GM12872 (cell line): ENCODE data around the gene ADAM22.

Experiments
- TF ChIP-seq, protein P1 (sequence below): IDR thresholded peaks from 3 replicates; pipeline ENCODE4 v1.5.1; 2011; ENCODE audit warnings: low read depth, mild to moderate bottlenecking, low read length, moderate library complexity; ENCODE audit not compliant: insufficient read depth

Gene ADAM22

DNA sequence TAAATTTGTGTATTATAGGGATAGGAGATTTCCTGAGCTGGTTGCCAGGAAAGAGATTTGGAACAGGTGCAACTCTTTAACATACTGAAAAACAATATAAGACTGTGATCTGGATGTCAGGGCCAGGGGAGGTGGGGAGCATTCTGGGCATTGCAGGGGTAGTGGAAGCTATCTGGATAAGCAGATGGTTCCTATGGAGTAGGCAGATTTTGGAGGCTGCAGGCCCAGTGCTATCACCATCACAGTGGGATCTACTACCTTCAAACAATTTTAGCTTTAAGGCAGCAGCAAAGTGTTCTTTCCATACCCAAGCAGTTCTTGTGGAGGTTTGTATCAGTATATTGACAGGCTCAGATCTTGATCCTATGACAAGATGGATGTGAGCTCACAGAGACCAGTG lies 71.1 kb downstream of the ADAM22 start:
- TF ChIP-seq, protein P1, sequence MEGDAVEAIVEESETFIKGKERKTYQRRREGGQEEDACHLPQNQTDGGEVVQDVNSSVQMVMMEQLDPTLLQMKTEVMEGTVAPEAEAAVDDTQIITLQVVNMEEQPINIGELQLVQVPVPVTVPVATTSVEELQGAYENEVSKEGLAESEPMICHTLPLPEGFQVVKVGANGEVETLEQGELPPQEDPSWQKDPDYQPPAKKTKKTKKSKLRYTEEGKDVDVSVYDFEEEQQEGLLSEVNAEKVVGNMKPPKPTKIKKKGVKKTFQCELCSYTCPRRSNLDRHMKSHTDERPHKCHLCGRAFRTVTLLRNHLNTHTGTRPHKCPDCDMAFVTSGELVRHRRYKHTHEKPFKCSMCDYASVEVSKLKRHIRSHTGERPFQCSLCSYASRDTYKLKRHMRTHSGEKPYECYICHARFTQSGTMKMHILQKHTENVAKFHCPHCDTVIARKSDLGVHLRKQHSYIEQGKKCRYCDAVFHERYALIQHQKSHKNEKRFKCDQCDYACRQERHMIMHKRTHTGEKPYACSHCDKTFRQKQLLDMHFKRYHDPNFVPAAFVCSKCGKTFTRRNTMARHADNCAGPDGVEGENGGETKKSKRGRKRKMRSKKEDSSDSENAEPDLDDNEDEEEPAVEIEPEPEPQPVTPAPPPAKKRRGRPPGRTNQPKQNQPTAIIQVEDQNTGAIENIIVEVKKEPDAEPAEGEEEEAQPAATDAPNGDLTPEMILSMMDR, result no peak

DNA sequence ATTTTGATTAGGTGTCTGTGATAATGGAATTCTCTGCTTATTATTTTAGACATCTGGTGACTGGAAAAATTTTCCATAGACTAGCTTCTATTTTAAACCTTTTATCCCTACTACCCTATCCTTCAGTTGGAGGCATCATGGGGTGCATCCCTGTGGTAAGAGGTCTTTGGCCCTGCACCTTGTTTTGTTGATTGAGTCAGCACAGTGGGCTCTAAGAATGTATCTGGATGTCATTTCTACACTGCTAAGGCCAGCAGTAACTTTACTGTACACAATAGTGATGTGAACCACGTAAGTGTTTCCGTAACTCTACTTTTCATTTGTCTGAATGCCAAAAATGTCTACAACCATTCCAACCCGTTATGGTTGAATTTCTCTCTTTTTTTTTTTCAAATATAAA lies 75.6 kb downstream of the ADAM22 start:
- TF ChIP-seq, protein P1, result no peak

DNA sequence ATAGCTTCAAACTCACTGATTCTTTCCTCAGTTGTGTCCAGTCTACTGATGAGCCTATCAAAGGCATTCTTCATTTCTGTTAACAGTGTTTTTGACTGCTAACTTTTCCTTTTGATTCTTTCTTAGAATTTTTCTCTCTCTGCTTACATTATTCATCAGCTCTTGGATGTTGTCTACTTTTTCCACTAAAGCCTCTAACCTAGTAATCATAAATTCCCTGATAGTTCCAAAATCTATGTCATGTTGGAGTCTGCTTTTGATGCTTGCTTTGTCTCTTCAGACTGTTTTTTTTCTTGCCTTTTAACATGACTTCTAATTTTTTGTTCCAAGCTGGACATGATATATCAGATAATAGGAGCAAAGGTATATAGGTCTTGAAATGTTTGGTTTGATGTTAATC lies 78.0 kb downstream of the ADAM22 start:
- TF ChIP-seq, protein P1, result no peak

DNA sequence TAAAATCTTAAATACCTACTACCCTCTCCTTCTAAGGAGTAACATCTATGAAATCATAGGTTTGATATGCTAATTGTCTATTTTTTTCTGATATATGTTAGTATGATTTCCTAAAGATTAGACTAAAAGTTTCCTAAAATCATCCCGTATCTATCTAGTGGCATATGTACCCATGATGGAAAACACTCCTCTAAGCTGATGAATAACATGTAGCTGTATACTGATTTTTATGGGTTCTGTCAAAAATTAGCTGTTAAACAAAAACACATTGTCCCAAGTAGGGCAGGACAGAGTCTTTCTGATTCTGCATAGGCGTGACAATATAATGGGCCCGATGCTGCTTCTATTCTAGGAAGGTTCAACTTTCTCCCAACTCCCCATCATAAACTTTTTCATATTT lies 79.9 kb downstream of the ADAM22 start:
- TF ChIP-seq, protein P1, result no peak

DNA sequence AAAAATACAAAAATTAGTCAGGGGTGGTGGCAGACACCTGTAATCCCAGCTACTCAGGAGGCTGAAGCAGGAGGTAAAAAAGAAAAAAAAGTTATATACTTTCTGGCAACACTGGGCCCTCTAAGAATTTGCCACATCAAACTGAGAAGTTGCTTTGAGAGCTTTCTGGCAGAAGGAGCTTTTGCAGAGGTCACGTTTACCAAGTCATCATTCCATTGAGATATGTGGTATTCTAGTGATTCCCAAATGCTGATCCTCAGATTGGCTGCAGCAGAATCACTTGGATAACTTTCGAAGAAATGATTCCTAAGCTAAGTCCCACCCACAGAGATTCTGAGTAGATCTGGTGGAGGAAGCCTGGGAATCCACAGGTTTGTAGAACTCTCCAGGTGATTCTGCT lies 80.5 kb downstream of the ADAM22 start:
- TF ChIP-seq, protein P1, result no peak

DNA sequence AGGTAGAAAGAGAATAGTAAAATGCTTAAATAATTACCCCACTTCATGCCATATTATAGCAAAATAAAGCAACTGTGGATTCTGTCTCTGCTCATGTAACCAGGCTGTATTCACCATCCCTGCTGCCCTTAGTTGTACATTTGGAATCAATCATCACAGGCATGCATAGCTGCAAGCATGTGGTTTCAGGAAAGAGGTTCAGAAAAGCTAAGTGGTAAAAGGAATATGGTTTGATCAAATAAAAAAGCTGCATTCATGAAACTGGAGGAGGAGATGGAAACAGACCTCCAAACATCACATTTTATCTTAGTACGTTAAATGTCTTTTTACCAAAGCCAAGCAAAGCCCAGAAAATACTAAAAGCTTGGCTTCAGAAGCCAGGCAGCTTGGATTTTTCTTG lies 81.3 kb downstream of the ADAM22 start:
- TF ChIP-seq, protein P1, result no peak

DNA sequence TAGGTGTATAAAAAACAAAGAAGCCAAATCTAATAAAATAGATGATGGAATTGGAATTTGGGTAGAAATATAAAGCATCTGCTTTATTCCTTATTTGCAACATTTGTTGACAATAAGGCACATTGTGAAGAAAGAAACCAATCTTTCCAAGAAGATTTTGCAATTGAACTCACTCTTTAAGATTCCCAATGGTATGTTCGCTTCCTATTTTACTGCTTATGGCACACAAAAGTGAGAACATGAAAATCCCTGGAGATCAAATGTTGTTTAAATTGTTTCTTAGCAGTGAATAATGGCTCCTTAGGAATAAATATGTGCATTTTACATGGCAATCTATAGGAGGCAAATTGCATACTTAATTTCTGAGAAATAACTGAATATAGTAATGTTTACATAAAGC lies 84.5 kb downstream of the ADAM22 start:
- TF ChIP-seq, protein P1, result no peak
